ENCODE data around the gene CKS1B.

The CKS1B gene

GRCh38 chr1:154959426-154959780 lies 15.1 kb upstream of the CKS1B start:
- Histone ChIP-seq H3K27ac (replicated peaks) (no peak overlapping the region), H3K4me3 (replicated peaks; ENCODE audit: insufficient read depth, low read length) (no peak overlapping the region), H3K27me3 (ENCODE audit: insufficient read depth, poor library complexity, severe bottlenecking) (no peaks in the 10 kb centered on the region)
- TF ChIP-seq POLR2AphosphoS5 (IDR thresholded peaks at IDR 0.05; ENCODE audit: low read depth) (no peak), REST (IDR thresholded peaks at IDR 0.05; ENCODE audit: insufficient replicate concordance, low read depth) (no peak), SPI1 (IDR thresholded peaks at IDR 0.05; ENCODE audit: borderline replicate concordance, low read depth) (no peak), CTCF (IDR thresholded peaks at IDR 0.05; ENCODE audit: insufficient read depth, low read length) (no peak), GABPA (IDR thresholded peaks at IDR 0.05; ENCODE audit: low read depth) (no peak)
- DNase-seq (ENCODE audit: low read depth in 1 of 2, low spot score in 1 of 2), result no peak

- Histone ChIP-seq H3K27ac (replicated peaks) (peak overlapping the region; percentile 97), H3K27me3 (ENCODE audit: insufficient read depth, poor library complexity, severe bottlenecking) (no peaks in the 10 kb centered on the region), H3K4me3 (replicated peaks; ENCODE audit: insufficient read depth, low read length) (peak overlapping the region; percentile 79)
- no peak for DNase-seq (ENCODE audit: low read depth in 1 of 2, low spot score in 1 of 2)
- TF ChIP-seq REST (IDR thresholded peaks at IDR 0.05; ENCODE audit: insufficient replicate concordance, low read depth) (no peak), SPI1 (IDR thresholded peaks at IDR 0.05; ENCODE audit: borderline replicate concordance, low read depth) (no peak), CTCF (IDR thresholded peaks at IDR 0.05; ENCODE audit: insufficient read depth, low read length) (no peak), GABPA (IDR thresholded peaks at IDR 0.05; ENCODE audit: low read depth) (no peak), POLR2AphosphoS5 (IDR thresholded peaks at IDR 0.05; ENCODE audit: low read depth) (no peak)
These were observed 13.9 kb upstream of the CKS1B start for GRCh38 chr1:154960446-154961136.

- TF ChIP-seq REST (IDR thresholded peaks at IDR 0.05; ENCODE audit: insufficient replicate concordance, low read depth) (no peak), CTCF (IDR thresholded peaks at IDR 0.05; ENCODE audit: insufficient read depth, low read length) (peak; percentile 9), GABPA (IDR thresholded peaks at IDR 0.05; ENCODE audit: low read depth) (peak; percentile 88), SPI1 (IDR thresholded peaks at IDR 0.05; ENCODE audit: borderline replicate concordance, low read depth) (no peak), POLR2AphosphoS5 (IDR thresholded peaks at IDR 0.05; ENCODE audit: low read depth) (peak; percentile 76)
- Histone ChIP-seq H3K27ac (replicated peaks) (peak within 1 kb of the TSS; percentile 97), H3K27me3 (ENCODE audit: insufficient read depth, poor library complexity, severe bottlenecking) (no peaks in the 10 kb centered on the region), H3K4me3 (replicated peaks; ENCODE audit: insufficient read depth, low read length) (peak within 1 kb of the TSS; percentile 79)
- peak; percentile 81 to 90 for DNase-seq (ENCODE audit: low read depth in 1 of 2, low spot score in 1 of 2)
These were observed 13.0 kb upstream of the CKS1B start, which contains the start of gene PYGO2 for GRCh38 chr1:154961207-154962155. Gene PYGO2, minus strand, starts transcription at chr1:154961782. Its CDS starts 206 bp downstream, at chr1:154961576.

All from HL-60 (cell line).